AML-193 (cell line): ENCODE measurements around the gene TRIM14.
"Not testable (repeated sequence)": the region's sequence is repeated elsewhere in the genome, so short reads cannot be mapped to it uniquely, and the experiment has no call there.

Experiments used
- DNase-seq, 2 experiments: peaks; one replicate each; lab custom pipeline; 2025; lab: John Stamatoyannopoulos, UW

TRIM14 gene

DNA sequence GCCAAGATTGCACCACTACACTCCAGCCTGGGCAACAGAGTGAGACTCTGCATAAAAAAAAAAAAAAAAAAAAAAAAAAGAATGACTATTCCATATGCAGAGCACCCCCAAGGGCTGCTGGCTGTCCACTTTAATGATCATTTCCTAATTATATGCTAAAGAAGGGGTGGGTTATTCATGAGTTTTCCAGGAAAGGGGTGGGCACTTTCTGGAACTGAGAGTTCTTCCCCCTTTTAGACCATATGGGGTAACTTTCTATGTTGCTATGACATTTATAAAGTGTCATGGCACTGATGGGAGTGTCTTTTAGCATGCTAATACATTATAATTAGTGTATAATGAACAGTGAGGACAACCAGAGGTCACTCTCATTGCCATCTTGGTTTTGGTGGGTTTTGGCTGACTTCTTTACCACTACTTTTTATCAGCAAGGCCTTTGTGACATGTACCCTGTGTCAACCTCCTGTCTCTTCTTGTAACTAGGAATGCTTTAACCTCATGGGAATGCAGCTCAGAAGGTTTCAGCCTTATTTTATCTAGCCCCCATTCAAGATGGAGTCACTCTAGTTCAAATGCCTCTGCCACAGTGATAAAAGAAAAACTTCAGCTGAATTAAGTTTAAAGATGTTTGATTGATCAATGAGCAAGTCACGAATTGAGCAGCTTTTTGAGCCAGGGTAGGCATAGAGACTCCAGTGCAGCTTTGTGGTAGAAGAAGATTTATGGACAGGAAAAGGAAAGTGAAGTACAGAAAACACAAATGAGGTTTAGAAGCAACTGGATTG lies 69.5 kb downstream of the TRIM14 start:
- no peak for DNase-seq

GRCh38 chr9:98047002-98047401 lies 72.0 kb downstream of the TRIM14 start:
- no peak for DNase-seq

GRCh38 chr9:98046180-98046543 lies 72.9 kb downstream of the TRIM14 start:
- no peak for DNase-seq

GRCh38 chr9:98045234-98046179 lies 73.5 kb downstream of the TRIM14 start:
- DNase-seq: peak; percentile 92 to 95

GRCh38 chr9:98043915-98044314 lies 75.1 kb downstream of the TRIM14 start:
- DNase-seq: no peak

- no peak for DNase-seq
These were observed 78.8 kb downstream of the TRIM14 start for GRCh38 chr9:98040212-98040611.

- no peak for DNase-seq
These were observed 79.4 kb downstream of the TRIM14 start for GRCh38 chr9:98039607-98040017.

DNA sequence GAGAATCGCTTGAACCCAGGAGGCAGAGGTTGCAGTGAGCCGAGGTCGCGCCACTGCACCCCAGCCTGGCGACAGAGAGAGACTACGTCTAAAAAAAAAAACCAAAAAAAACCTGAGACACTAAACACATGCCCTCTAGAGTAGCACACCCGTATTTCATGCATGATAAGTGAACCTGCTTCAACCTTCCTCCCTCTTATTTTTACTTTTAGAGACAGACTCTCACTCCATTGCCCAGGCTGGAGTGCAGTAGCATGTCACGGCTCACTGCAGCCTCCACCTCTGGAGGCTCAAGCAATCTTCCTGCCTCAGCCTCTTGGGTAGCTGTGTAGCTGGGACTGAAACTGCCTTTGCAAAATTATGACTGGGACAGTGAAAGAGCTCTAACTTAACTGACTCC lies 80.1 kb downstream of the TRIM14 start:
- no peak for DNase-seq

GRCh38 chr9:98037357-98037756 lies 81.7 kb downstream of the TRIM14 start:
- DNase-seq: peak; percentile 62 to 65

DNA sequence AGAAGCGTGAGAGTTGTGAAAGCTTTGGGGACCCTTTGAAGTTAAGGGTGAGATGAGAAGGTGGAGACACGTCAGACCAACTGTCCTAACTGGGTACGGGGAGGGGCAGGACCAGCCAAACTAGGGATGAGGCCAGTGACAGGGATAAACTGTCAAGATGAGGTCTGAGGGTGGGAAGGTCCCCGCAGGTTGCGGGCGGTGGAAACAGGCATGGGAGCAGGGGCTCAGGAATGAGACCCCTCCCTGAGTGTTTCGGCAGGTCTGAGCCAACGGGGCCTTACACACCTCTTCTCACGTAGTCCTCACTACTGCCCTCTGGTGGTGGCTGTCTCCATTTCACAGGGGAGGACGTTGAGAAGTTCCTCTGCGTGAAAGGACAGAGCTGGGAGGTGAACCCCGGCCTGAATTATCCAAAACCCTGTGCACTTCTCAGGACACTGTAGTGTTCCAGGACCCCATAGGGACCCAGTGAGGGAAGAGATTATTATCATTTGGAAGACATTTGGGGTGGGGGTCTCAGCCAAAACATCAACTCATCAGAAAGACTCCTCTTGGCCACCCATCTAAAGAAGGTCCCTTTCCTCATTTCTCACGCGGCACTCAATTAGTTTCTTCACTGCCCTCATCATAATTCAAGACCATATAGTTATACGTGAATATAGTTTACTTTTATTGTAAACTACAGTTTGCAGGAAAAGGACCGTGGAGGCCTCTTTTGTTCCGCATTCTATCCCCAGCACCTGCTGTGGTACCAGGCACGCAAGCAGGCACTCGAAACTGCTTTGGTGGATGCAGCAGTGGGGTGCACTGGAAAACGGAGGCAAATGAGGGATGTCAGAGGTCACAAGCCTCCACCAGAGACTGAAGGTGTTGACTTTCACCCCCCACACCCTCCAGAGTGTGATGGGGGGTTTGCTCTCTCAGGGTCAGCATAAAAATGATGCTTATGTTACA lies 84.2 kb downstream of the TRIM14 start:
- DNase-seq: peak; percentile 35 to 39

- DNase-seq: no peak
These were observed 87.1 kb downstream of the TRIM14 start for GRCh38 chr9:98031935-98032334.

DNA sequence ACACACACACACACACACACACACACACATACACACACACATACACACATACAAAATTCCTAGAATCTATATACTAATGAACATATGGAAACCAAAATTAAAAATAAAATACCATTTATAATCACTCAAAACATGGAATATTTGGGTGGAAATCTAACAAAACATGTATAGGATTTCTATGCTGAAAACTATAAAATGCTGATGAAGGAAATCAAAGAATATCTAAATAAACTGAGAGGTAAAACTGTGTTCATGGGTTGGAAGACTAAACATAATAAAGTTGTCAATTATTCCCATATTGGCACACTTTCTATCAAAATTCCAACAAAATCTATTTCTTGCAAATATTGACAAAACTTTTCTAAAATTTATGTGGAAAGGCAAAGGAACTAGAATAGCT lies 87.9 kb downstream of the TRIM14 start:
- no peak for DNase-seq

GRCh38 chr9:98024702-98025101 lies 94.3 kb downstream of the TRIM14 start:
- no peak for DNase-seq

DNA sequence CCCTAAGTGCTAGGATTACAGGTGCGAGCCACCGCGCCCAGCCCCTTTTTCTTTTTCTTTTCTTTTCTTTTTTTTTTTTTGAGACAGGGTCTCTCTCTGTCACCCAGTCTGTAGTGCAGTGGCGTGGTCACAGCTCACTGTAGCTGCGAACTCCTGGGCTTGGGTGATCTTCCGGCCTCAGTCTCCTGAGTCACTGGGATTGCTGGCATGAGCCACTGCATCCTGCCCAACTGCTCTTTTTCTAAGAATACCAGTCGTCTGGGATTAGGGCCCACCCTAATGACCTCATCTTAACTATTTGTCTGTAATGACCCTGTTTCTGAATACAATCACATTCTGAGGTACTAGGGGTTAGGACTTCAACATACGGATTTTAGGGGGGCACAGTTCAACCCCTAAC lies 96.6 kb downstream of the TRIM14 start:
- DNase-seq: no peak

GRCh38 chr9:98021306-98022040 lies 97.5 kb downstream of the TRIM14 start:
- no peak for DNase-seq

DNA sequence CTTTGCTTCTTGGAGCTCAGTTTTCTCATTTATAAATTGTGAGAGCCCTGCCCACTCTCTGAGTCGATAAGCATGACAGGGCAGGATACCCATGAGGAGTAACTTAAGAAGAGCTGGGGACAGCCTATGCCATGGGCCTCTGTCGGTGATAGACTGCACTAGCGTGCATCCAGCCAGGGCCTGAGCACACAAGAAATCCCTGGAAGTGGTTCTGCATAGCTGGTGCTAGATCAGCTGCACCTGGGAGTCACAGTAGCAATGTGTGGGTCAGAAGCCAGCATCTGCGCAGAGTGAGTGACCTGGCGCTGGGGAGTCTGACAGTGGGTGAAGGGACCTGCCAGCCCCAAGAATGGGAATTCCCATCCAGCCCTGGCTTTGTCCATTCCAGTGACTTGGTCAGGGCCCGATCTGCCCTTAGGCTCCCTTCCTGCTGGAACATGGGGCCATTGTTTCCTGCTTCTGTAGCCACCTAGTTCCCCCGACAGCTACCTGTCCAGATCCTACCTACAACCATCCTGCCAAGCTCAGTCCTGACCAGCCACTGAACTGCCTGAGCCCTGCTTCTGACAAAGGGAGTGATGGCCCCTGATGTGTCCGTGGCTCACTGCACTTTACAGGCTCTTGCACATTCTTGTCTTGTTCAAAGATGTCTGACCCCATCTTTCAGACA lies 98.4 kb downstream of the TRIM14 start:
- no peak for DNase-seq

DNA sequence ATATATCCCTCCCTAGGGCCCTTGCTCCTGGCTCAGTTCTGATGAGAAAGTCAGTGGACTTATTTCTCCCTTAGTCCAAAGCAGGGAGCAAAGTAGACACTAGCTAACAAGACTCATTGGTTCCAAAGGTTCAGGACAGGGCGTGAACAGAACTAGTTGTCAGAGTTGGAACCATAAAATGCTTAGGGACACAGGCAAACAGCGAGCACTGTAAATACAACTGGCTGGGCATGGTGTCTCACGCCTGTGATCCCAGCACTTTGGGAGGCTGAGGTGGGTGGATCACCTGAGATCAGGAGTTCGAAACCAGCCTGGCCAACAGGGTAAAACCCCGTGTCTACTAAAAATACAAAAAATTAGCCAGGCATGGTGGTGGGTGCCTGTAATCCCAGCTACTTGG lies 99.2 kb downstream of the TRIM14 start:
- DNase-seq: not testable (repeated sequence)
